Cortex of kidney (tissue), 1 donor: Measurements from ENCODE around the gene BCL7A.
"Not testable (repeated sequence)": the region's sequence is repeated elsewhere in the genome, so short reads cannot be mapped to it uniquely, and the experiment has no call there.

Source experiments
- DNase-seq: peaks from one replicate; lab custom pipeline; 2025; lab: John Stamatoyannopoulos, UW

Gene BCL7A

DNA sequence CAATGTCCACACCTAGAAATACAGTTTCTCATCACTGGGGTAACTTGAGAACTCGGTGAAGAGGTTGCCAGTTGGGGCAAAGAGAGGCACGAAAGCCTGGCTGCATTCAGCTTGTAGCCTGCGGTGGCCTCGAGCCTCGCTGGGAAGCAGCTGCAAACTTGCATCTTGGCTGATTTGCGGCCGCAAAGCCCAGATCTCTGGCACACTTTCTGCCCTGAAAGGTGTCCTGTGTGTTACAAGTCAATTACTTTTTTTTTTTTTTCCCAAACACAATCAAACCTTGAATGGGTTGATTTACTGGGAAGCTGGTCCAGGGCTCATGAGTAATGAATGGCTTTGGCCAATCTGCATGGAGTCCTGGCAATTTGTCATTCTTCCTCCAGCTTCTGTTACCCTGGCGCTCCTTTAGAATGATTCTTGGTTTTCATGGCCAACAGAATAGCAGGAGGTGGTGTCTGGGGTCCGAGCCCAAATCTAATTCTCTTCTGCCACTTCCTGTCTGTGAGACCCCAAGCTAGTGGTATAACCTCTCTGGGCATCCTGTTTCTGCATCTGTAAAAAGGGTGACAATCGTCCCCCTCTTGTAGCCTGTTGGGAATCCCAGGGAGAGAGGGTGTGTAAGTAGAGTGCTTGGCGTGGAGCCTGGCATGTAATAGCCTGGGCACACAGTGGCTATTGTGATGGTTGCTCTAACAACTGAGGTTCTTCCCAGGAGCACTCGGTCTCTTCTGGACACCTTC, 6.7 kb downstream of the BCL7A start:
- no peak for DNase-seq

DNA sequence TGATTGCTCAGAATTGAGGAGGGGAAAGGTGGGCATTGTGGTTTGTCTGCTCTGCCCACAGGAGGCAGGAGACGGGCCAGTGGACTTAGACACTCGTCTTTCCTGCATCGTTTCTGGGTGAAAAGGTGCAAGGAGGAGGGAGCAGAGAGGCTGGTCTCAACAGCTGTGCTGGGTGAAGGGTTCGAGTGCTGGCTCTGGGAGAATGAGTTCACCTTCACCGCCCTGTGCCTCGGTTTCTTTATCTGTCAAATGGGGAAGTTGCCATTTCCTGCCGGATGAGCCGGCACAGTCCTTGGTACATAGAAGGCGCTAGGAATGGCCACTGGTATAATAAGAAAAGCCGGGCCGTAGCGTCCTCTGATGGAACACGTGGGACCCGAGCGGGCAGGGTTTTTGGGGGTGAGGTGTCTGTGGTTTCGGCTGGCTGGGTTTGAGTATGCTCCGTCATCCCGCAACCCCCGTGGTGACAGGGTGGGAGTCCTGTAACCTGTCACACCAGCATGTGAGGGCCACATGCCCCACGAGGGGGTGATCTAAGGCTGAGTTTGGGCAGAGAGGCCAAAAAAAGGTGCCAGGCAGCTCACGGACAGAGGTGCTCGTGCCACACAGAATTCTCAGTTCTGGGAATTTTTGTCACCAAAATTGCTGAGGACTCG, 7.3 kb downstream of the BCL7A start:
- DNase-seq = no peak

DNA sequence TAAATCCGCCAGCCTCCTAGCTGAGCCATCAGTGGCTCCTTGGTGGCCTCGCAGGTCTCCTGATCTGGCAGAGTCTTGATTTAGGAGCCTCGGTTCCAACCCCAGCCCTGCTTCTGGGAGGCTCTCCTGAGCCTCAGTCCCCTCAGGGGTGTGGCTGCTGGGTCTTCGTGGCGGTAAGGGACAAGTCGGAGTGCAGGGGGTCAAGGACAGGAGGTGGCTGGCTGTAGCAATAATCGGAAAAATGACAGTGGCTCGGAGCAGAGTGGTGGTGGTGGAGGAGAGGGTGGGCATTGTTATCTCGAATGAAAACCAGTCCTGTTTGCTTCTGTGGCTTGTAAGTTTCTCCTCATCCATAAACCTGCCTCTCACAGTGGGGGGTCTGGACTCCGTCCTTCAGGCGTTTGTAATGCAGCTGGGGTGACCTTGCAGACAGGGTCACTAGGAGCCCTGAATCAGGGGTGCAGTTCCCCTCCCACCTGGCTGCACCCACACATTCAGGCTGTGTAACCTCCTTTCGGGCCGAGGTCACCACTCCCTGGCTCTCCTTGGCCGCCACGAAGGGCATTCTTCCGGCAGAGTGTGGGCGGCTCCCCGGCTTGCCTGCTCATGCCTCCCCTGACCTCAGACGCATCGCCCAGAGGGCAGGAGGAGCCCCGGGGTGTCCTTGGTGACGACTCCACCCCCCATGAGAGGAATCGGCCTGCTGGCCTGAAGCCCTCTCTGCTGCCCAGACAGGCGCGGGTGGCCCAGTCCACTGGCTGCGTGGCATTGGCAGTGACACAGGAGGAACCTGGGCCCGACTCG, 8.1 kb downstream of the BCL7A start:
- no peak for DNase-seq

DNA sequence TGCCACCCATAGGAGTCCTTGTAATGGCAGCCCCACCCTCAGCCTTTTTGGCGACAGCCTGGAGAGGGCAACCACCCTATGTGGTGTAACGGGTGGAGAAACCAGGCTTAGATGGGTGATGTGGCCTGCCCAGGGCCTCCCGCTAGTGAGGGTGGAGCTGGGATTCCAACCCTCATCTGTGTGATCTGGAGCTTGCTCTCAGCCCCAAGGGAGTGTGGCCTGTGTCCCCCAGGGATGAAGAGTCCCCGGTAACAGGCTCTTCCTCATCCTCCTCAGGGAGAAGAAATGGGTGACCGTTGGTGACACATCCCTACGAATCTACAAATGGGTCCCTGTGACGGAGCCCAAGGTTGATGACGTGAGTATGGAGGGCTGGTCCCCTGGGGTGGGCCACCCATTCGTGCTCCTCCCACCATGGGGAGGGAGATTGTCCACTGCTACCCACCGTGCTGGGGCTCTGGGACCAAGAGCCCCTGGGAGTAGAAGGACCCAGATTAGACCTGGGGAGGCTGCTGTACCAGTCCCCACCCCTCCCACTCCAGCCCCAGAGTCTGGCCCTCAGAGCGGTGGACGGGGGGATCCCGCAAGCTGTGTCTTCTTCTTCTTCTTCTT, 8.8 kb downstream of the BCL7A start:
- no peak for DNase-seq

DNA sequence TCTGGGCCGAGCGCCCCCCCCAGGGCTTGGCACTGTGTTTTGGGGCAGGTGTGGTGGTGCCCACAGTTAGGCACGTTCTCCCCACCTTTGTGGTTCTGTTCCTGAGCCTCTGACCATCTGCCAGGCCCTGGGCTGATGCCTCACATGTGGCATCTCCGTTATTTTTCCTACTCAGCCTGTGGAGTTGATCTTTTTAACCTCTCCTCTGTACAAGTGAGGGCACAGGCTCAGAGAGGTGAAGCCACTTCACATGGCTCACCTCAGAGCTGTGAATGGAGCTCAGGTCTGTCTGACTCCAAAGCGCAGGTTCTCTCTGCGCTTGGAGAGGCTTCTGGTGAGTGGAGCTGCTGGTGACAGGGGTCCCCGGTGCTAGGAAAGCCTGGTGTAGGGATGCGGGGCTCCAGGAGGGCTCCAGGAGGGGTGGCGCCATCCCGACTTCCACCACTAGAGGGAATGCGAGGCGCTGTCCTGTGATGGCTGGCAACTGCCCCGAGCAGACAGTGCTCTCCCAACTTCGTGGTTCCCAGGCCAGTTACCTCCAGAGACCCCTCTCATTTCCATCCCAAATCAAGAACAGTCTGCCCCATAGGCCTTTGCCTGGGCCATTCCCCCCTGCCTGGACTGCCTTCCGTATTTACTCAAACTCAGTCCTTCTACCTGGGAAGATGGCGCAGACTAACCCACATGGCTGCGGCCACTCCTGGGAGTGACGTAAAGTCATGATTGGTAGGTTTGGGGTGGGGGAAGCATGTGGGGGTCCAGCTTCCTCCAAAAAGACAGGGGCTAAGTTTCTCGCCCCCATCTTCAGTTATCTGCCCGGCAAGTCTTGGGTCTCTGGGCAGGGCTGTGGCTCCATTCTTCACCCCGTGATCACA, 9.9 kb downstream of the BCL7A start:
- no peak for DNase-seq

DNA sequence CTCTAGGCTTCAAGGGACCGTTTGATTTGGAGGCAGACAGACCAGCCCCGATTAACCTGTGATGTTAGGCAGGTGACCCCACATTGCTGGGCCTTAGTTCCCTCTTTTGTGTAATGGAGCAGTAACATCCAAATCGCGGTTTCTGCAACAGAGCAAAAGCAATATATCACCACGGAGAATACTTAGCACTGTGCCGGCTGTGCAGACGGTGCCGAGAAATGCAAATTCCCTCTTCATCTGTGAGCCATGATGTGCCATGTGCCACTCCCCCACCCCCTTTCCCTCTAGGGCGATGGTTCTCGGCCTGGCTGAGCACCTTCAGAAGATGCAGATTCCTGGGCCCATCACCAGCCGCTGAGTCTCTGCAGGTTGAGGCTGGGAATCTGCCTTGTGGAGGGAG, 10.9 kb downstream of the BCL7A start:
- DNase-seq = no peak

DNA sequence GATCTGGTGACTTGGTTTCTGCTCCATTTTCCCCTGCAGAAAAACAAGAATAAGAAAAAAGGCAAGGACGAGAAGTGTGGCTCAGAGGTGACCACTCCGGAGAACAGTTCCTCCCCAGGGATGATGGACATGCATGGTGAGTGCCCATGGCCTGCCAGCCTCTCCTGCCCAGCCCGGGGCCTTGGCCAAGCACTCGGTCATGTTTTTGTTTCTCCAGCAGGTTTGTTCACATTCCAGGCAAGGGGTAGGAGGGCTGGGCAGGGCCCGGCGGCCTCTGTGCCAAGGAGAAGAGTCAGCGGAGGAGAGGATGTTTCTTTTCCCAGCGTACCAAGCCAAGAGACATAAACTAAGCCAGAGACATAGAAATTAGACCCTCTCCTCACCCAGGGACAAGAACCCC, 13.6 kb downstream of the BCL7A start:
- no peak for DNase-seq

DNA sequence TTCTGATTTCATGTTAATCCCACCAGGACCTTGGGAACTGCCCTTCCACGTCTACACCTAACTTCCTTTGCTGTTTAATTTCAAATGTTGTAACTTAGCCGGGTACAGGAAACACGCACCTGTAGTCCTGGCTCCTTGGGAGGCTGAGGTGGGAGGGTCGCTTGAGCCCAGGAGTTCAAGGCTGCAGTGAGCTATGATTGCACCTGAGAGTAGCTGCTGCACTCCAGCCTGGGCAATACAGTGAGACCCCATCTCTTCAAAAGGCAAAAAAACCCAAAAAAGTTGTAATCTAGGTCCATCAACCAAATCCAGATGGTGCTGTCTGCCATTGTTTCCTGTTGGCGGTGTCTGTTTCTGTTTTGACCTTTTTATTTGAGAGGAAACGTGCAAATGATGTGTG, 14.5 kb downstream of the BCL7A start:
- DNase-seq = no peak

DNA sequence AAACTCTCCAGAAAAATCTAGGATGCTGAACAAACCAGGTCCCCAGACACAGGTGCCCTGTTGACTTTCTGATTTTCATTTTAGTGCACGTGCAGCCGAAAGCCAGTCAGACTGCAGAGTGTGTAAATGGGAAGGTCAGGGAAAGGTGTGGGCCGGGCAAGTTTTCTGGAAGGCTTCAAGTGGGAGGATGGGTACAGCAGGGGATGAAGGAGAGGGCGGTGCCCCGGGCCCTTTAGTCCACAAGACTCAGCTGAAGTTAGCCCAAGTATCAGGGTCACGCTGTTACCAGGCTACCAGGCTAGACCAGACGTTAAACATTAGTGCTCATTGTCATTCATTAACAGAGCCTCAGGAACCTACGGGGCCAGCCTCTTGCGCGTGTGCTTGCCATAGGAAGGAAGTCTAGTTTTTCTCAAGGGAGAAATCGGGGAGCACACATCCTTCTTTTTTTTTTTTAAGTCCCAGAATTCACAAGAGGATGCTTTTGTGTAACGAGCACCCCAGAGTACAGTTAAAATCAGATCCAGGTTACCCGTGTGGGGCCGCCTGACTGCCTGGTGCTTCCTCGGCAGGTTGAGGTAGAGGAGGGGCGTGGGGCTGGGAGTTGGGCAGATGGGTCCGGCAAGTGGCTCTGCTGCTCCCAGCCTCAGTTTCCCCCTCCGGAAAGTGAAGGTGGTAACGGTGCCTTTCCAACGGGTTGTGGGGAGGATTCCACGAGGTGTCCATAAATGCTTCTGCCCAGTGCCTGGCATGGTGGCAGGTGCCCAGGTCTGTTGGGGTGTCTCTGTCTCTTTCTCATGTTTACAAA, 19.1 kb downstream of the BCL7A start:
- no peak for DNase-seq

DNA sequence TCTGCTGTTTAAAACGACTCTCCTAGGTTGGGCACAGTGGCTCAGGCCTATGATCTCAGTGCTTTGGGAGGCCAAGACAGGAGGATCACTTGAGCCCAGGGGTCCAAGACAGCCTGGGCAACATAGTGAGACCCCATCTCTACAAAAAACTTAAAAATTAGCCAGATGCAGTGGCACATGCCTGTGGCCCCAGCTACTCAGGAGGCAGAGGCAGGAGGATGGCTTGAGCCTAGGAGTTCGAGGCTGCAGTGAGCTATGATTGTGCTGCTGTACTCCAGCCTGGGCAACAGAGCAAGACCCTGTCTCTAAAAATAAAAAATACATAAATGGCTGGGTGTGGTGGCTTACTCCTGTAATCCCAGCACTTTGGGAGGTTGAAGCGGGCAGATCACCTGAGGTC, 19.8 kb downstream of the BCL7A start:
- DNase-seq = not testable (repeated sequence)

DNA sequence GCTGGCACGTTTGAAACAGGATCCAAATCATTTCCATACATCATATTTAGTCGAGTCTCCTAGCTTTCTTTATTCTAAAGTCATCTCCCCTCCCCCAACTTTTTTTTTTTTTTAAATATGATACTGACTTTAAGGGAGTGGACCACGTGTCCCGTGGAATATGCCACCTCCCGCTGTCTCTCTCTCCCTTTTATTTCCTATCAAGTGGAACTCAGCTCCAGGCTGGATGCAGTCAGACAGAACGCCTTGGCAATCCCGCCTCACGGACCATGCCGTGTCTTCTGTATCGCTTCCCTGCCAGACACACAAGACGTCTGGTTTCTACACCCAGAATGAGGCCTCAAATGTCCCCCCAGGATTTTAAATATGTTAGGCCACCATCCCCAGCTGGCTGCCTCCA, 21.2 kb downstream of the BCL7A start:
- no peak for DNase-seq

DNA sequence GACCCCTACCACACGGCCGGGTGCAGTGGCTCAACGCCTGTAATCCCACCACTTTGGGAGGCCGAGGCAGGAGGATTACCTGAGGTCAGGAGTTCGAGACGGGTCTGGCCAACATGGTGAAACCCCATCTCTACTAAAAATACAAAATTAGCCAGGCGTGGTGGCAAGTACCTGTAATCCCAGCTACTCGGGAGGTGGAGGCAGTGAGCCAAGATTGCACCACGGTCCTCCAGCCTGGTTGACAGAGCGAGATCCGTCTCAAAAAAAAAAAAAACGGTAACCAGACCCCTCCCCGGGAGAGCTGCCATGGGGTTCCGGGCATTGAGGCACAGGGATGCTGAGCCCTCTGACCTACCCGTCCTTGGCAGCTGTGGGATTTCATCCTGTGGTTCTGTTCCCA, 21.8 kb downstream of the BCL7A start:
- no peak for DNase-seq

DNA sequence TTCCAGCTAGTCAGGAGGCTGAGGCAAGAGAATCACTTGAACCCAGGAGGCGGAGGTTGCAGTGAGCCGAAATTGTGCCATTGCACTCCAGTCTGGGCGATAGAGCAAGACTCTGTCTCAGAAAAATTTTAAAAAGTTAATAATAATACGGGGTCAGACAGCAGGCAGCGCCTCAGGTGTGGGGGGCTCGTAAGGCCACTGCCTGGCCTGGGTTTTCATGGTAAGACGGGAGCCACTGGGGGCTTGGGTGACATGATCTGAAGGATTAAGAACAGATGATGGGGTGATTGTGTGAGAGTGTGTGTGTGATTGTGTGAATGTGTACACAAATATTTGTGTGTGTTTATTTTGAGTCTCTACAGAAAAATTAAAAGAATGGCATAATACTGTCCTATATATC, 23.6 kb downstream of the BCL7A start:
- DNase-seq = no peak

DNA sequence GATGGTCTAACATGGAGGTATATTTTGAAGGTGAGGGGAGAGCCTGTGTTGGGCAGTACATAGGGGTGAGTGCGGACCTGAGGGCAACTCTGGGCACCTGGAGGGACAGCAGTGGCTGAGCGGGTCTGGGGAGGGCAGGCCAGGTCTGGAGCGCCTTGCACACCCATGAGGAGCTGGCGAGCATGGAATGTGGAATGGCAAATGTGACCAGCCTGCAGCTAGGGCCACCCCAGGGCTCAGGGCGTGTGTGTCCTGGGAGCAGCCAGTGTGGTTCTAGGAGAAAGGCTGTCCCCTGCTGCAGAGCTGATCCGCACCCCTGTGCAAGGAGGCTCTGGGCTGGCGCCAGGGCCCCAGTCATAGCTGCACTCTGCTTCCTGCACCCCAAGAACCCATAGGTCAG, 24.5 kb downstream of the BCL7A start:
- DNase-seq = no peak

DNA sequence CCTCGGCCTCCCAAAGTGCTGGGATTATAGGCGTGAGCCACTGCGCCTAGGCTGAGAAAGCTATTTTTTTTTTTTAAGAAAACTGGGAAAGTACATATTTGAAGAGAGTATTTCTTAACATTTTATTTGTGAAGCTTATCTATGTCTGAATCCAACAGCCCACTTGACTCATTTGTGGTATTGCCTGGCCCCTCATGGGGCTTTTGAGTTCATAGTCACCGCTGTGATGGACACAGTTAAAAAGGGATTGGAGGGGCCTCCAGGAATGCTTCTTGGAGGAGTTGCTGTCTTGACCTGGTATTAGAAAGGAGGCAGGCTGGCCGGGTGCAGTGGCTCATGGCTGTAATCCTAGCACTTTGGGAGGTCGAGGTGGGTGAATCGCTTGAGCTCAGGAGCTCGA, 26.5 kb downstream of the BCL7A start:
- DNase-seq = no peak

DNA sequence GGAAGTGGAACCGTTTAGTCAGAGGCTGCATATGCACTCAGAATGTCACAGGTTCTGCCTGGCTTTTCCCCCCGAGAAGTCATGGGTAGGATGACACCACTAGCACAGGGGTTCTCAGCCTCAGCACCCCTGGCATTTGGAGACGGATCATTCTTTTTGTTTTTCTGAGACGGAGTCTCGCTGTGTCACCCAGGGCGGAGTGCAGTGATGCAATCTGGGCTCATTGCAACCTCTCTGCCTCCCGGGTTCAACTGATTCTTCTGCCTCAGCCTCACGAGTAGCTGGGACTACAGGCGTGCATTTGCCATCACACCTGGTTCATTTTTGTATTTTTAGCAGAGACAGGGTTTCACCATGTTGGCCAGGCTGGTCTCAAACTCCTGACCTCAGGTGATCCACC, 28.1 kb downstream of the BCL7A start:
- DNase-seq = no peak

DNA sequence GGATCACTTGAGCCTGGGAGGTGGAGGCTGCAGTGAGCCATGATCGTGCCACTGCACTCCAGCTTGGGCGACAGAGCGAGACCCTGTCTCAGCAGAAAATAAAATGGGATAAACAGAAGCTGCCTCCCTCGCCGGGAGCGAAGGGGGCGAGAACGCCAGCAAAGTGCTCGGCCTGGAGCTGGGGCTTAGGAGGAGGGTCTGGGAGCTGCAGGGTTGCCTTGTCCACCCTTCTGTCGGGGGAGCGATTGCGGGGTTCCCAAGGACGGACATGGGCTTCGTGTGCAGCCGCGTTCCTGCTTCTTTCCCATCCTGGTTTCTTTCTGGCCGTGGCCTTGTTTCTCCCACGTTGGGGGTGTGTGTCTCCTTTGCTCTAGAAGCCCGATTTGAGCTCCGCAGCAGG, 29.0 kb downstream of the BCL7A start:
- DNase-seq = no peak

DNA sequence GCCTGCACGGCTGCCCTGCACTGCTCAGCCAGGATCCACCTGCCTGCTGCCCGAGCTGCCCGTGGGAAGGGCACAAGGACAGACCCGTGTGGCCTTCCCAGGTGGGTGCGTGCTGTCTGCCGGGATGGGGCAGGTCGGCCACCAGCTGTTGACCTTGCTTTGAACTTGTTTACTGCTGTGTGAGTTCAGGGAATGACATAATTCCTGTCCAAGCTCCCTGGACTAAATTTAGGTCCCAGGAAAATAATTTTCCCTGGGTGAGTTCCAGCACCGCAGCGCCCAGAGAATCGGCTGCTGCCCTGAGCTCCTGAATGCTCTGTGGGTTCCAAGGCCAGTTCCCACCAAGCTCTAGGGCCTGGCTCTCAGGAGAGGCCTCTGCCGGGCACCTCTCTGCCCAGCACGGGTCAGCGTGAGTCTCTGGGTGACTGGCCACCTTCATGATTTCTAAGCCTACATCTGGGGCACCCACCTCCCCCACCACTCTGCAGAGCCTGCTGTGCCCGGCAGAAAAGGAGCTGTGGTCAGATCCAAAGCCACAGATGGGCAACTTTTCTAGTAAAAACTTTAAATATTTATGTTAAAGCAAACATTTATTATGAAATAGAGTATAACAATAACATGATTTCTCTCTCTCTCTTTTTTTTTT, 29.7 kb downstream of the BCL7A start:
- no peak for DNase-seq

DNA sequence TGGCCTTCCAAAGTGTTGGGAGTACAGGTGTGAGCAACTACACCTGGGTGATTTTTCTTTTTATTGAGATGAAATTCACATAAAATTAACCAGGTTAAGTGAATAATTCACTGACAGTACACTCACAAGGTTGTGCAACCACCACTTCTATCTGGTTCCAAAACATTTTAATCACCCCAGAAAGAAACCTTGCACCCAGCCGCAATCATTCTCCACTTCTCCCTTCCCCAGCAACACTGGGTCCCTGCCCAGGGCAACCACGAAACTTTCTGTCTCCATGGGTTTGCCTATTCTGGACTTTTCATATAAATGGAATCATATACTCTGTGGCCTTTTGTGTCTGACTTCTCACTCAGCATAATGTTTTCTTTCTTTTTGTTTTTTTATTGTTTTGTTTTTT, 30.6 kb downstream of the BCL7A start:
- no peak for DNase-seq

DNA sequence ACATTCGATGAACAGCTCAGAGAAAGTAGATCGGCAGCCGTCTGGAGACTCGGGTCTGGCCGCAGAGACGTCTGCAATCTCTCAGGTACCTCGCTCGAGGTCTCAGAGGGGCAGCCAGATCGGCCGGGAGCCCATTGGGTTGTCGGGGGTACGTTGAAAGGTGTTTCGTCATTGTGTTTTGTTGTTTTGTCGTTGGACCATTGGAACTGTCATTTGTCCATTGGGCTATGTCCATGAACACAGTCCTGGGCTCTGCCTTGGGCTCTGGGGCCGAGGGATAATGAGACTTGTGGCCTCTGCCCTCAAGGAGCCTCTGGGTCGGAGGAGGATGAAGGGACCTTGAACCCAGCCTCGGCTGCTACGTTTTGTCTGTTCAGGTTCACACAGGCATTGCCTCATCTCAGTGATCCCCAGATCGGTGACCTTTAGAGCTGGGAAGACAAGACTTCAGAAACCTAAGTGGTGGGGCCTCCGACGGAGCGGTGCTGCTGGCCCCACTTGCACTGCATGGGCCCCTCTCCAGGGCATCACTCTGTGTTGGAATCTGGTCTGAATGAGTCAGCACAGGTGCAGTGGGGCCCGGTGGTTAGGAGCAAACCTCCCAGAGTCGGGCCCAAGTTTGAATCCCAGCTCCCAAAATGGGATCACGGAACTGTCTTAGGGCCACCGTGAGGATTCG, 33.3 kb downstream of the BCL7A start:
- no peak for DNase-seq
